HuH-7.5 (cell line): ENCODE results near the gene ZNF429.
"Not testable (repeated sequence)": the region's sequence is repeated elsewhere in the genome, so short reads cannot be mapped to it uniquely, and the experiment has no call there.

Experiments used
- DNase-seq: peaks from one replicate; pipeline ENCODE4 v3.0.0; 2011; ENCODE audit warnings: low spot score

The ZNF429 gene

DNA sequence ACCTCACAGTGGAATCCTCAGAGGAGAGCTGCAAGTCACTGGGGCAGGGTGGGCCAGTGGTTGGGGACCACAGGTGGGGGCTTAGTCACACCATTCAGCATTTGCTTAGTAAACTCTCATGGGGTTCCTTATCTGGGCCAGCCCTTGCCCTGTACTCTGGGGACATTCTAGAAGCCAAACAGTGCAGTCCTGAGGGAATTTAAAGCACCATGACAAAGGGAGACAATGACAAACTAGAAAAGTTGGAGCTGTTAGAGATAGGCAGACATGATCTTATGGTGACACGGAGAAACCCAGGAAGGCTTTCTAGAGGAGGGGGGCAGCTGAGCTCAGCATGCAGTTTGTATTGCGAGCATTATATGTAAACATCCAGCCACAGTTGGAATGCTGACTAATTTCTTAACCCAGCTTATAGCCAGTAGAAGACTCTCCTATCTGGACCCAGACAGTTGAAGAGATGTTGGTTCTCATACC, 87.6 kb downstream of the ZNF429 start:
- no peak for DNase-seq

DNA sequence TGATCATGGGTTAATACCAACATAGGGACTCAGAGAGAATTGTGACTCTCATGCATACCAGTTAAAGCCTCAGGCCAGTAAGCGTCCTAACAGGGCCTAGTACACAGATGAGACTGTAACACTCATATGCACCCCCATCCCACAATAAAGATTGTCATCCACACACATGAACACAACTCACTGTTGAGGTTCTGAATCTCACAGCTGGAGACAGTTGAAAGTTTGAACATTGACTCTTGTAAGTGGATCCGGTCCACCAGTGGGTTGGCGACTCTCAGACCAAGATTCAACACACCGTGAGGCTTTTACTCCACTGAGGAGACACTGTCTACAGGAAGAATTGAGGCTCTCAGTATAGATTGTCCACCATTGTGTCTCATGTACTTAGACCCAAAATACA, 88.1 kb downstream of the ZNF429 start:
- DNase-seq, result no peak

DNA sequence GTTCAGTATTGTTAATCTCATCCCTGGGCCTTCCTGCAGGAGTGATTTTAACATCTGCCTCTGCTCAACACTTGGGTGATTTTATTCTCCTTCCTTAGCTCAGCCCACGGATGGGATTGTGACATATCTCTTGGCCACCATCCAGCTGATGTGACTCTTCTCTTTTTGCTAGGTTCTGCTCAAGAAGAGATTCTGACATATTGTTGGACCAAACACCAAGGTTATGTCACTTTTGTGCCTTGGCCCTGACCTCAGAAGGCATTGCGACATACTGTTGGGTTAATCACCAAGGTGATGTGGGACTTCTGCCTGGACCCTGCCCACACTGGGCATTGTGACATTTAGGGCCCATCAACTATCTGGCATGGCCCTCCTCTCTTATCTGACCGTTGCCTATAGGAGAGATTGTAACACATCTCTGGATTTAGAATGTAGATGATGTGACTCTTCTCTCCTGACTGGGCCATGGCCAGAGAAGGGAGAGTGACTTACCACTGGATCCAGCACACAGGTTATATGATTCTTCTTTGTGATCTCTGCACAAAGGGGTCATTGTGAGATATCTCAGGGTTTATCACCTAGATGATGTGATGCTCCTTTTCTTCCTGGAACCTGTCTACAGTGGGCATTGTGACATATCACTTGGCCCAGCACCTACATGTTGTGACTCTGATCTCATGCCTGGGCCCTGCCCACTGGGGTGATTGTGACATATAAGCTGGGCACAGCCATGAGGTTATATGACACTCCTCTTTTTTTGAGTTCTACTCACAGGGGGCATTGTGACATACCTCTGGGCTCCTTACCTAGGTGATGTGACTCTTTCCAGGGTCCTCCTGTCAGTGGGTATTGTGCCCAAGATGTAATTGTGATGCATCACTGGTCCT, 88.8 kb downstream of the ZNF429 start:
- no peak for DNase-seq

DNA sequence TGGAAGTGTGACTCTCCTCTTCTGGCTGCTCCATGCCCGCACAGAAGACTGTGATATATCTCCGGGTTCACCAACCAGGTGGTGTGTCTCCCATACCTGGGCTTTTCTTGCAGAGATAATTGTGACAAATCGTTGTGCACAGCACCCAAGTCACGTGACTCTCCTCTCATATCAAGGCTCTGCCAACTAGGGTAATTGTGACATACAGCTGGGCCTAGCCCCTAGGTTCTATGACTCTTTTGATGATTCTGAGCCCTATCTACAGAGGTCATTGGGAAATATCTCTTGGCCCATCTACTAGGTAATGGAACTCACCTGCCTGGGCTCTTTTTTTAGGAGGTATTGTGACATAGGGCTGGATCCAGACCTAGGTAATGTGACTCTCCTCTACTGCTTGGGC, 89.8 kb downstream of the ZNF429 start:
- DNase-seq, result no peak

DNA sequence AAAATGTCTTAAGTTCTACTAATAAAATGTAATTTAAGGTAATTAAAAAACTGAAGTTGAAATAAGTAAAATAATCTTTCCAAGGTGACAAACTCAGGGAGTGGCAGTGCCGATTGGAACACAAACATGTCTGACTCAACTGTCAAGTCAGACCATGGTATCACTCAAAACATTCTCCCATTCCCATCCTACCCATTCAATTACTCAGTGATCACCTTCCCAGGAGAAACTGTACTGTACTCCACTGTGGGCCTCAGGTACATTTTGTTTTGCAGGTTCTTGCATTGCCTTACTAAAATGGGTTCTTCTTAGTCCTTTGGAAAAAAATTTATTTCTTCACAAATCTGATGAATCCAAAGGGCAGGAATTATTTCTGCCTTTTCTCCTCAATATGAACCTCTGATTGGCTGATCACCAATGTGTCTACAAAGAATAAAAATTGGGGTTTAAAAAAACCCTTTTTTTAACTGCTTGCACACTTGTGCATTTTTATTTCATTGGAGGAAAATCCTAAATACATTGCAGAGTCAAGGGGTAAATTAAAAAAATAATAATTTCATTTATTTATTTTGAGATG, 96.8 kb downstream of the ZNF429 start:
- no peak for DNase-seq

DNA sequence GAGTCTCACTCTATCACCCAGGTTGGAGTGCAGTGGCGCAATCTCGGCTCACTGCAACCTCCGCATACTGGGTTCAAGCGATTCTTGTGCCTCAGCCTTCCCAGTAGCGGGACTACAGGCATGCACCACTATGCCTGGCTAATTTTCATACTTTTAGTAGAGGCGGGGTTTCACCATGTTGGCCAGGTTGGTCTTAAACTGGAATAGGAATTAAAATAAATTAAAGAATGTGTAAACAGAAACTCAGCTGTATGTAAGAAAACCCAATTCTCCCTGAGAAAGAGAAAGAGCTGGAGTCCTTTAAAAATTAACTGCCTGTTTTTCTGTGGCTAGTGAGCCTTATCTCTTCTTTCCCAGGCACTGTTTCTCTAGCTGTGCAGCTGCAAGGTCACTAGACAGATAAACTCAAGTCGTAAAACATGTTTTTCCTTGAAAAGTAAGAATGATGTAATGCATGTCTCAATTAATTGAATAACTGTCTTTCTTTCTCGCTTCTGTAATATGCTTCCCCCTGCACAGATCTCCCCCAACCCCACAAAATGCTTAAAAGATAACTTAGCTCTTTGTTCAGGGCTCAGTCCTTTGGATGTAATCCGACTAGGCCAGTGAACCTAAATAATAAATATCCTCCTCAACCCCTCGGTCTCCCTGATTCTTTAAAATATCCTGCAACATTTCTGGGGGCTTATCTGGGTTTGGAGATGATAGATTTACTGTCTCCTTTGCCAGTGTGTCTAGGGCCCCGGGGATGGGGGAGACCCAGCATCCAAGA, 97.4 kb downstream of the ZNF429 start:
- not testable (repeated sequence) for DNase-seq

DNA sequence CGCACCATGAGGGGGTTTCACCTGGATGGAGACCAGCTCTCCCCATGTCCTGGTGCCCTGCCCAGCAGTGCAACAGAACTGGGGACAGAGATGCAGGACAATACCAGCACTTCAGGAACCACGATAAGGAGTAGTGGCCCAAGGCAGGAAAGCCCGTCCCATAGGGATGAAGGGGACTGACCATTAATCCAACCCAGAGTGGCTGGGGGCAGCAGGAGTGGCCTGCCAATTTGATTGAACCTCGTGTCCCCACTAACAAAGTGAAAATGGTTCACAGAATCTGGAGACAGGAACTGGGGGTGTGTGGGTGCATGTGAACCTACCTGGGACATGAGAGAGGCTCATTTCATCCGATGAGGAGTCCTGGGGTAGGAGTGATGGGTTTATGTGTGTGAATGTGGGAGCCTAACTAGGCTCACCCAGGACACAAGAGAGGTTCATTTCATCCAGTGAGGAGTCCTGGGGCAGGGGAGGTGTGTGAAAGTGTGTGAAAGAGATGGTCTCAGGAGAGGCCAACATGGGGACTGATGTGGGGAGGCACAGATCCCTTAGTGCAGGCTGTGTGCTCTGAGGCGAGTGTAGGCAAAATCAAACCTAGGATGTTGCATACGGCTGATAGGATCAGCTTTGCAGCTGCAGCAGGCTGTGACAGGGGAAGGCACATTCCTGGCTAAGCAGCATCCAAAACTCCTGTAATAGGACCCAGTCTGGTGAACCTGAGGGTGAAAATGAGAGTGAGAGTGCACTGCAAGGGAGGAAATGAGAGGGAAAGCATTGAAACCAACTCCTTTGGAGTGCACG, 98.2 kb downstream of the ZNF429 start:
- no peak for DNase-seq

DNA sequence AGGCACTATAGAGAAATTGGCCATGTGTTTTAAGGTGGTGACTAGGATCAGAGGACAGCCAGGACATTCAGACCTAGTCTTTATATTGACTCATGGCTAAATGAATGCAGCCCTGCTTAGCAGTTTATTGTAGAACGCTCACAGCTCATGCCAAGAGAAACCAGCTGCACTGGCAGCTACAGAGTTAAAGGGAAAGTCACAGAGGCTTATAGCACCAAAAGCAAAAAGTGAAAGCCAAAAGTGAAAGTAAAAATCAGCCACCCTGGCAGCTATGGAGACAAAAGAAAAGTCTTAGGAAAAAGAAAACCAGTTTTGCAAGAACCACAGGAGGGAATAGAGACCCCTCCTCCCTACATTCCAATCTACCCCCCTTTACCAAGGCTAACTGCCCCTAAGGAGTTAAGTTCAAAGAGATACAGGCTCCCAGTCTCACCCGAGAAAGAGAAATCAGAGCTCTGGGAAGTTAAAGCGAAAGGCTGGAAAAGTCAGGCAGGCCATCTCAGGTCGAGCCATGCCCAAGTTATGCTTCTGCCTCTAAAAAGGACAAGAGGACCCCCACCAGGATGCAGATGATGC, 99.0 kb downstream of the ZNF429 start:
- DNase-seq, result no peak
